HG03066 (cell line): ENCODE results near the gene TAF5L.
A peak's percentile ranks its signal among the peaks of the same experiment; 100 is the strongest.

Experiments
- ATAC-seq: cut with Tn5 transposase; IDR thresholded peaks from one replicate; pipeline ENCODE4 v1.9.1; 2021; ENCODE audit warnings: low read depth; ENCODE audit not compliant: unreplicated experiment

The TAF5L gene

GRCh38 chr1:229625915-229626831 is at the start of gene TAF5L, which contains the start of gene URB2:
TAF5L (minus strand) TSS chr1:229626122; CDS start chr1:229614482, 11,640 bp downstream.
URB2 (plus strand) TSS chr1:229626247; CDS start chr1:229627634, 1,387 bp downstream.
- peak; percentile 73 for ATAC-seq

- no peak for ATAC-seq
Observed at GRCh38 chr1:229675396-229675795, 49.5 kb upstream of the TAF5L start.

- ATAC-seq: no peak
Observed at GRCh38 chr1:229674042-229674441, 48.1 kb upstream of the TAF5L start.

GRCh38 chr1:229672246-229672645 is 46.3 kb upstream of the TAF5L start:
- no peak for ATAC-seq

DNA sequence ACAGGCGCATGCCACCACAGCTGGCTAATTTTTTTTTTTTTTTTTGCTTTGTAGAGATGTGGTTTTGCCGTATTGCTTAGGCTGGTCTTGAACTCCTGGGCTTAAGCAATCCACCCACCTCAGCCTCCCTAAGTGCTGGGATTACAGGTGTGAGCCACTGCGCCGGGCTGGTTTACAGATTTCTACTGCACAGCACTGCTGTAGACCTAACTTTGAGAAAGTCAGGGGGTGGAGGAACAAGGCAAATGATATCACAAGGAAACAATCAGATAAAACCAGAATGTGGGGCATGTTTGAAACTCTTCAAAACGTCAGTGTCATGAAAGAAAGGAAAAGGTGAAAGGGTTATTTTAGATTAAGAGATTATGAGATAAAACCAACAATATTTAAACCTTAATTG is 45.4 kb upstream of the TAF5L start:
- no peak for ATAC-seq

DNA sequence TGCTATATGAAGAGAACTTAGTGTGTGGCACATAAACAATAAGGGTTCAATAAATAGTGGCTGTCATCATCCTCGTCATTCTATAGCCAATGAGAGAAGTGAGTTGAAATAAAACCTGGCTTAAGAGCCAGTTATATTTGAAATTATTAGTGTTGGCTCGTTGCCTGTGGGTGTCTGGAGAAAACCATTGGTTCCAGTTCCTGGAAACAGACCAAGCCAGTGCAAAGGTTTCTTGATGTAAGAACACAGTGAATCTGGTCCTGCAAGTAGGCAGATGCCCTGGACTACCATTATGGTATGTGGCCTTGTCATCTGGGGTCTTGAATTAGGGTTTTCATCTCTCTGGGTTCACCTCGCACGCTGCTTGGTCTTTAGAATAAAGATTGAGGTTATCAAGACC is 43.4 kb upstream of the TAF5L start:
- ATAC-seq: no peak

DNA sequence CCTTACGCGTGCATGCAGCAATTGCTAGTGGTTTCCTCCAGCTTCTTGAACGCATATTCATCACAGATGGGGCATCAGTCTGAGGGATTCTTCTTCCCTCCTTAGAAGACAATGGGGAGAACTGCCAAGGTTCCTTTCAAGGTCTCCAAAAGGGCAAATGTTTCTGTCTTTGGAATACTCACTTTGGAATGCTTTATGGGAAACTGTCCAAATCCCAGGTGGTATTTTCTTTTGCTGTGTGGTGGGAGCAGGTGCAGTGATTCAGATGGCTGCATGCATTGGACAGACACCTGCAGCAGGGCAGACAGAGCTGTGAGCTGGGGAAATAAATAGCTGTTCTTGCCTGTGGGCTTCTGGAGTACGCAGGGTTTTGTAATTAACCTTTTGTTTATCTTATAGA is 40.7 kb upstream of the TAF5L start:
- ATAC-seq: no peak

- no peak for ATAC-seq
Observed at GRCh38 chr1:229665912-229666558, 40.1 kb upstream of the TAF5L start.

DNA sequence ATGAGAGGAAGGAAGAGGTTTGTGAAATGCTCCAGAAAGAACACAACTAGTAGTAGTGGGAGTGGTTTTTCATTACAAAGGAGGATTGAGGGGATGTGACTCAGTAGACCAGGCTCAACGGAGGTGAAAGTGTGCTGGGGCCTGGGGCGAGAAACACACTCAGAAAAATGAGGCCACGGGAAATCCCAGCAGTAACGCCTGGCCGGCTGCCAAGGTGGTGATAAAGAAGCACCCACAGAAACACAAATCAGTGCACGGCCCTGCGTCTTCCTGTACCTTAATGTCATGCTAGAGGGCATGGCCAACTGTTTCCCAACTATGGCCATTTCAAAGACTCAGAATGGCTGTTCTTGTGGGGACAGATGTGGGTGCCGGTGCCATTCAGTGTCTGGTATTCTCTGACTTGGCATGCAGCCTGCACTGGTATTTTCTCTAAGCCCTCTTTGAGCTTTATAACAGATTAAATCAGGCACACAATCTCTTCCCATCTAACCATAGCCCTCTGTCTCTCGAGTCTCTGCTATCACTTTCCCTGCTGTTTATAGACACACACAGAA is 38.3 kb upstream of the TAF5L start:
- peak; percentile 53 for ATAC-seq

DNA sequence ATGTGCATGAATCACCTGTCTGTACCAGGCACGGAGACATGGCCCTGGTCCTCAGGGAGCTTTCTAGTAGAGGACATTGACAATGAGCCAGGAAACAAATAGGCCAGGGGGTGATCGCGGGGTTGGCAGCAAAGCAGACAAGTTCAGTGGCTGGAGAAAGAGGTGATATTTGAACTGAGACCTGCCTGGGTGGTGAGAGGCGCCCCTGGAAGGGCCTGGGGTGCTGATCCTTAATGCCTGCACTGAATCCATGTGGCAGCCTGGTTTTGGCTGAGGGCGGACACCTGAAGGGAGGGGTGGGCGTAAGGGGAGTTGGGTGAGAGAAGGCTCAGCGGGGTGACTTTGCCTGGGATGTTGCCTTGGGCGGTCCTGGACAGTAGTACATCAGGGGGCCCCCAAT is 36.0 kb upstream of the TAF5L start:
- no peak for ATAC-seq

DNA sequence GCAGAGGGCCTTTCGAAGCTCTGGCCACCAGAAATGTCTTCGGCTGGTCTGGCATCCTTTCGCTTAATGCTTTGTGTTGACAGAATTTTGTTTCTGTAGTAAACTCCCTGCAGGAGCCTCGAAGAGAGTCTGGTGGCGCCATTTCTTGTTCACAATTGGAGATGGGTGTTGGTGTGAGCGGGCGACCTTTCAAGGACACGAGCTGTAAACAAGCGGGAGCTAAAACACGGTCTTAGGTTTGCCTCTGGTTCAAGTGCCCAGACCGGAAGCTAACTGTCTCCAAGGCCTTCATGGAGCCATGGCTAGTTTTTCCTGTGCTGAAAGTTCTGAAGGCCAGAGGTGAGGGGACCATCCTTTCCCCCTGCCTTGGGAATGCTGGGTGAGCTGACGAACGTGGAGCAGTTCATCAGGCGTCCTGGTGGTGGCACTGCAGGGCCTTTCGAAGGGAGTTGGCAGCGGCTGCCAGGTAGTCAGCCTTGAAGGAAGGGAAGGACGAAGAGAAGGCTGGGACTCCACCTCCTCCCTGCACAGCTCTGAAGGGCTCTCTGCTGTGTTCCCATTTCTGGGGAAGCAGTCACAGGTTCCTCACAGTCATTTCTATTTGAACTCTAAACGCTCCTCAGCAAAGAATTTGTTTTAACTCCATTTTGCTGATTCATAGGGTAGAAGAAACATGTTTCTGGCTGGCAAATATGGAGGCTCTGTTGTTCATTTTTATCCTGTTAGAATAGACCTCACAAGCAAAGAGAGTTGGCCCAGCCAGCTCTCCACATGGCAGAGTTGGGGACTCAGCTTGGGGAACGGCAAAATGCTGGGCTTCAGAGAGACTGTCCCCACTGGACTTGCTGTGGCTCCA is 35.3 kb upstream of the TAF5L start:
- ATAC-seq: peak; percentile 71

- ATAC-seq: peak; percentile 73
Observed at GRCh38 chr1:229657993-229658755, 32.3 kb upstream of the TAF5L start.

- ATAC-seq: no peak
Observed at GRCh38 chr1:229655781-229656180, 29.9 kb upstream of the TAF5L start.

- no peak for ATAC-seq
Observed at GRCh38 chr1:229653420-229653819, 27.5 kb upstream of the TAF5L start.

DNA sequence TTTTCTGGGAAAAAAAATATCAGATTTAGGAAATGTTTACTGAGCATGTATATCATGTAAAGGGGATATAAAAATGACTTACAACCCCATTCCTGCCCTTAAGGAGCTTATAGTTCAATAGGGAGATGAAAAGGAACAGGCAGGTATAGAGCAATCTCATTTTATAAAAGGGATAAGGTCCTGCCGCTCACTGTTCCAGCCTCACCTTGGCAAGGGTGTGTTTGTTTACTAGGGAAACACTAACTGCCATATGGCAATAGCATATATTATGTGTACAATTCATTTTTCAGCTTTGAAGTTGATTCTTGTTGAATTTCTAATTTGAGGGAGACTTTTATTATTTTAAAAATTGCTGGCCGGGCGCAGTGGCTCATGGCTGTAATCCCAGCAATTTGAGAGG is 25.6 kb upstream of the TAF5L start:
- no peak for ATAC-seq

DNA sequence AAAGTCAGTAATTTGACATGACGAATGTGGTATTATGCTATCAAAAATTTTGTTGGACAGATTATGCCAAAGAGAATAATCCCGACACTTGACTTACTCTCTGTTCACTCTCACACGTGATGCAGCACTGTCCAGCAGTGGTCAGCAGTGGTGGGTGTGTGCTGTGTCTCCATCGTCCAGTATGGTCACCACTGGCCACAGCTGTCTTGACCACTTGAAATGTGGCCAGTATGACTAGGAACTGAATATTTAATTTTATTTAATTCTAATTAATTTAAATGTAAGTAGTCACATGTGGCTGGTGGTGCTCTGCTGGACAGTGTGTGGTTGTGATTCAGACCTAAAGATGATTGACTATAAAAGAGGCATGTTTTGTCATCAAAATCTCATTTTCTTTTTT is 24.1 kb upstream of the TAF5L start:
- no peak for ATAC-seq

DNA sequence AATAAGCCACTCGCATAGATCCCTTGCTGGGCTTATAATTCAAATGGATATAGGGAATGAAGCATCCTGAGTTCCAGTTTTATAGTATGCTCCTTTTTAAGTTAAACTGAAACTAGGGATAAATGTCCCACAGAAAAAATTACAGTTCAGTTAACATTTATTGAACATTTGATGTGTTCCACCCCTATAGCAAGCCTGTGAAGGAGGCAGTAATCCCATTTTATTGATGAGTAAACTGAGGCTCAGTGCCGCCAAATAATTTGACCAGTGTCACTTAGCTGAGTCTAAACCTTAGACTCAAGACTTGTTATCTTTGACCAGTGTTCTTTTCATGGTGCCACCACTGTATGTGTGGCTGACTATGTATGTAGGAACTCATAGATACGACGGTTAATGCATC is 22.5 kb upstream of the TAF5L start:
- no peak for ATAC-seq

DNA sequence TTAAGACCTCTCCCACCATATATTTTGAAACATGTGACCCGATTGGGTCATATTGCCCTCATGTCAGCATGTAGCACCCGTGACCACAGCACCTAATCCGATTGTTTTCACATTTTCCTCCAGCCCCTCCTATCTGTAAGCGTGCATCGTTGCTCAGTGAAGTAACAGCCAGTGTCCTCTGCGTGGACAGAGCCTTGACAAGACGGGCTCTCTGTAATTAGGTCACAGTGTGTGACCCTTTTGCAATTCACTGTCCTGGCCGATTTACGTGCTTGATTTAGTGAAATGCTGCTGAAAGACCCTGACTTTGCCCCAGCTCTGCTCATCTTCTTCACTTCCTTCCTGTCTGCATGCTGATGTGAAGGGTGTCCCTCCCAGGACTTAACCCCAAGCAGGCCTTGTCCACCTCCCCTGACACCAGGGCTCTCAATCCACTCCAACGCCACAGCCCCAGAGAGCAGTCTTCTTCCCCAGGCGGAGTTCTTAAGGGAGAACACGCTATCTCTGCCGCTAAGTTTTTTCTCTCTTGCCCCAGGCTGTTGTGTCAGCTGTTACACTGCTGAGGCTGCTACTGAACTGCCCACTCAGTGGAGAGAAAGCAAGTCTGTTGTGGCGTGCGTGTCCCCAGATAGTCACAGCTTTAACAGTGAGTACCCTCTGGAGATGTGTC is 19.5 kb upstream of the TAF5L start:
- ATAC-seq: no peak

DNA sequence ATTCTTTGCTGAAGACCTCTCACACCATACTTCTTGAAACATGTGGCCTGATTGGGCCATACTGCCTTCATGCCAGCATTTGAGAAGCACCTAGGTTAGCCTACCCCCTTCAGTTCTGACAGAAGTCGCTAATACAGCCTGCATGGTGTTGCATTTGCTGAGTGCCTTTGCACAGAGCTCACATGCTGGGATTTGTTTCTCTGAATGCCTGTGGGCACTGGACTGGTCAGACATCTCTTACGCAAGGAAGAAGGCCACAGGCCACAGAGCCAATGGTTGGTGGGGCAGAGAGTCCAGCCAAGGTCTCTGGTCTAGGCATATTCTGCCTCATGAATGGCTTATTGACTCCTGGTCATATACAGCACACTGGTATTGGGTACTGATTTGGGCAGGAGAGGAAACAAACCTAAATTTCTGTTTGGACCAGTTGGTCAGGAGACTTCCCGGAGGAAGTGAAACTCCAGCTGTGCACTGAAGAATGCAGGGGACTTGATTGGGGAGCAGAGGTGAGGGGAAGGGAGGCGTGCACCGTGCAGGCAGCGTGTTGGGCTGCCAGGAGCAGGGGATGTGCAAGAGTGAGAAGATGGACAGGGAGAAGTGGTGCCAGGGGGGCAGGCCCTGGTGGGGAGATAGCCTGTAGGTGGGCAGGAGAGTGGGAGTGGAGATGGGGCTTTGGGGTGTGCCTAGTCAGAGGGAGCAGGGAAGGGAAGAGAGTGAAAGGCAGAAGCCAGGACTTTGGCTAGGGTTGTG is 18.2 kb upstream of the TAF5L start:
- ATAC-seq: peak; percentile 73
